CD4-positive, alpha-beta T cell treated with Interleukin-17A for 1 hour (primary cell): Measurements from ENCODE around the gene IDH3G.
"Not testable (repeated sequence)": the region's sequence is repeated elsewhere in the genome, so short reads cannot be mapped to it uniquely, and the experiment has no call there.

Experiments
- DNase-seq: peaks from one replicate; pipeline ENCODE4 v3.0.0-alpha.2; 2020

Gene IDH3G

GRCh38 chrX:153746991-153747390 lies 47.2 kb downstream of the IDH3G start:
- DNase-seq: not testable (repeated sequence)

- no peak for DNase-seq
These were observed 47.8 kb downstream of the IDH3G start for GRCh38 chrX:153746359-153746758.

GRCh38 chrX:153745067-153745433 lies 49.1 kb downstream of the IDH3G start:
- DNase-seq: not testable (repeated sequence)

GRCh38 chrX:153744210-153745066 lies 49.7 kb downstream of the IDH3G start:
- DNase-seq: no peak

GRCh38 chrX:153743468-153744209 lies 50.5 kb downstream of the IDH3G start:
- not testable (repeated sequence) for DNase-seq

GRCh38 chrX:153742796-153743467 lies 51.2 kb downstream of the IDH3G start:
- not testable (repeated sequence) for DNase-seq

GRCh38 chrX:153742111-153742510 lies 52.1 kb downstream of the IDH3G start:
- not testable (repeated sequence) for DNase-seq

GRCh38 chrX:153741446-153741845 lies 52.7 kb downstream of the IDH3G start:
- DNase-seq: no peak

- DNase-seq: no peak
These were observed 53.4 kb downstream of the IDH3G start for GRCh38 chrX:153740631-153741222.

- DNase-seq: peak; percentile 20
These were observed 54.3 kb downstream of the IDH3G start for GRCh38 chrX:153739754-153740486.

GRCh38 chrX:153738056-153738605 lies 56.0 kb downstream of the IDH3G start:
- DNase-seq: no peak

GRCh38 chrX:153736871-153737441 lies 57.2 kb downstream of the IDH3G start:
- DNase-seq: no peak

- DNase-seq: no peak
These were observed 57.9 kb downstream of the IDH3G start for GRCh38 chrX:153736071-153736820.
